GM21576 (cell line): ENCODE data around the gene TMEM223.
A peak's percentile ranks its signal among the peaks of the same experiment; 100 is the strongest.
"Not testable (repeated sequence)": the region's sequence is repeated elsewhere in the genome, so short reads cannot be mapped to it uniquely, and the experiment has no call there.

Experiments used
- ATAC-seq: cut with Tn5 transposase; IDR thresholded peaks from one replicate; pipeline ENCODE4 v1.9.1; 2021; ENCODE audit warnings: mild to moderate bottlenecking, moderate library complexity; ENCODE audit not compliant: unreplicated experiment

The TMEM223 gene

GRCh38 chr11:62755086-62755615 lies 36.7 kb downstream of the TMEM223 start:
- no peak for ATAC-seq

GRCh38 chr11:62753736-62754603 lies 37.8 kb downstream of the TMEM223 start, which contains the start of gene ZBTB3:
Gene ZBTB3, minus strand, starts transcription at chr11:62754160. Its CDS starts 496 bp downstream, at chr11:62753664.
- ATAC-seq, result peak; percentile 95

GRCh38 chr11:62752994-62753735 lies 38.6 kb downstream of the TMEM223 start:
- ATAC-seq, result no peak

GRCh38 chr11:62752177-62752785 lies 39.5 kb downstream of the TMEM223 start:
- no peak for ATAC-seq

- not testable (repeated sequence) for ATAC-seq
Observed at GRCh38 chr11:62749931-62750330, 41.9 kb downstream of the TMEM223 start.

- ATAC-seq, result no peak
Observed at GRCh38 chr11:62747475-62748160, 44.2 kb downstream of the TMEM223 start.
